ENCODE measurements around the gene SLC49A3.

- TF ChIP-seq POLR2A (IDR thresholded peaks at IDR 0.05; ENCODE audit: low read length): no peak
- no peak for TF ChIP-seq GATA1 (IDR thresholded peaks at IDR 0.05; ENCODE audit: low read depth, low read length)
Measured at GRCh38 chr4:667545-667925, 21.4 kb downstream of the SLC49A3 start.

Data from erythroblast (primary cell).